HepG2 (cell line): Measurements from ENCODE around the gene METTL27. TPM values are rescaled to one million over a fixed set of nuclear protein-coding genes. Genes with fewer than 3 reads are reported as not detected.

Experiments used
- CREM ChIP-seq, 2 experiments: sonication (generic) in 1 of 2; formaldehyde crosslinking in 1 of 2; IDR thresholded peaks; 2 replicates each; pipeline versions ENCODE4 v1.4.0 to v1.6.1; 2016 to 2020; ENCODE audit warnings: antibody characterized with exemption in 1 of 2, mild to moderate bottlenecking in 1 of 2, missing genetic modification reagents in 1 of 2
- ESRRA ChIP-seq: sonication (generic); formaldehyde crosslinking; IDR thresholded peaks from 2 replicates; pipeline ENCODE4 v1.5.1; 2020; ENCODE audit warnings: mild to moderate bottlenecking, low read depth, missing genetic modification reagents
- FOXA3 ChIP-seq: IDR thresholded peaks from 2 replicates; pipeline ENCODE4 v1.6.1; 2016; ENCODE audit warnings: missing genetic modification reagents, missing compliant biosample characterization
- GATAD2A ChIP-seq: IDR thresholded peaks from 2 replicates; pipeline ENCODE4 v1.6.1; 2016
- HOXA9 ChIP-seq: sonication (generic); formaldehyde crosslinking; IDR thresholded peaks from 2 replicates; pipeline ENCODE4 v1.8.1; 2022; ENCODE audit warnings: missing genetic modification reagents, mild to moderate bottlenecking, moderate library complexity, borderline replicate concordance
- NBN ChIP-seq: fragments of 450-650 bp; conservative IDR thresholded peaks from 2 replicates; pipeline ENCODE4 v1.6.1; 2017
- NFE2L1 ChIP-seq: sonication (generic); formaldehyde crosslinking; IDR thresholded peaks from 2 replicates; pipeline ENCODE4 v1.4.0; 2020; ENCODE audit warnings: missing genetic modification reagents, mild to moderate bottlenecking, borderline replicate concordance
- REPIN1 ChIP-seq: sonication (generic); formaldehyde crosslinking; IDR thresholded peaks from 2 replicates; pipeline ENCODE4 v1.8.0; 2022; ENCODE audit warnings: missing genetic modification reagents, low read depth, mild to moderate bottlenecking, borderline replicate concordance
- SAP130 ChIP-seq: IDR thresholded peaks from 2 replicates; pipeline ENCODE4 v1.6.1; 2016; ENCODE audit warnings: low read depth
- SMAD1 ChIP-seq: sonication (generic); formaldehyde crosslinking; IDR thresholded peaks from 2 replicates; pipeline ENCODE4 v1.4.0; 2020; ENCODE audit warnings: missing genetic modification reagents, low read depth, mild to moderate bottlenecking, borderline replicate concordance
- SP5 ChIP-seq: IDR thresholded peaks from 2 replicates; pipeline ENCODE4 v1.6.1; 2016; ENCODE audit warnings: low read depth, borderline replicate concordance
- TCF7L2 ChIP-seq: IDR thresholded peaks from 2 replicates; pipeline ENCODE4 v1.6.1; 2011; ENCODE audit warnings: mild to moderate bottlenecking, low read depth, low read length, moderate library complexity
- ZFP36 ChIP-seq: fragments of 150-350 bp; IDR thresholded peaks from 2 replicates; pipeline ENCODE4 v1.6.1; 2018; ENCODE audit warnings: borderline replicate concordance, low read length, low read depth; ENCODE audit not compliant: partially characterized antibody
- ZNF333 ChIP-seq: sonication (generic); formaldehyde crosslinking; IDR thresholded peaks from 2 replicates; pipeline ENCODE4 v1.4.0; 2020; ENCODE audit warnings: mild to moderate bottlenecking, missing genetic modification reagents, borderline replicate concordance
- ZNF841 ChIP-seq: sonication (generic); formaldehyde crosslinking; IDR thresholded peaks from 2 replicates; pipeline ENCODE4 v1.8.1; 2023; ENCODE audit warnings: missing genetic modification reagents, borderline replicate concordance
- polyA plus RNA-seq, 8 experiments: library from polyadenylated mRNA; depleted of rRNA in 3 of 8; stranded (reverse) in 7 of 8; unstranded in 1 of 8; fragments of >200 nt; fragmentation: Illumina TruSeq in 4 of 8; extraction: Trizol in 4 of 8; gene quantifications; 2 replicates each; pipeline versions ENCODE4 v1.2.1 to v1.2.3, GENCODE V29; 2011 to 2016; ENCODE audit warnings: low read depth in 4 of 8, missing spikeins in 1 of 8, mixed read lengths in 1 of 8; ENCODE audit not compliant: insufficient read depth in 1 of 8
- total RNA-seq, 5 experiments: library from RNA; depleted of rRNA; stranded (reverse); fragments of >200 nt; fragmentation: Illumina TruSeq; extraction: Trizol; gene quantifications; 2 replicates each; pipeline ENCODE4 v1.2.3, GENCODE V29; 2016; ENCODE audit warnings: low read depth in 1 of 5
- TF ChIP-seq, protein P1 (sequence below): sonication (generic); formaldehyde crosslinking; IDR thresholded peaks from 2 replicates; pipeline ENCODE4 v1.4.0; 2020; ENCODE audit warnings: mild to moderate bottlenecking, missing genetic modification reagents
- TF ChIP-seq, protein P2 (sequence below): sonication (generic); formaldehyde crosslinking; IDR thresholded peaks from 2 replicates; pipeline ENCODE4 v1.4.0; 2020; ENCODE audit warnings: missing genetic modification reagents
- TF ChIP-seq, protein P3 (sequence below): sonication (generic); formaldehyde crosslinking; IDR thresholded peaks from 2 replicates; pipeline ENCODE4 v1.4.0; 2020; ENCODE audit warnings: missing genetic modification reagents; ENCODE audit errors: not compliant biosample characterization
- TF ChIP-seq, protein P4 (sequence below): sonication (generic); formaldehyde crosslinking; IDR thresholded peaks from 2 replicates; pipeline ENCODE4 v1.5.0; 2020; ENCODE audit warnings: missing genetic modification reagents
- TF ChIP-seq, protein P5 (sequence below): sonication (generic); formaldehyde crosslinking; IDR thresholded peaks from 2 replicates; pipeline ENCODE4 v1.8.1; 2023; ENCODE audit warnings: mild to moderate bottlenecking, missing genetic modification reagents, borderline replicate concordance

METTL27 gene
- total and polyA plus RNA-seq, 2 of the 13 experiments (the other 11 are each of a cell fraction or from before 2014, with no cell fraction given): 2.0 to 3.0 TPM

DNA sequence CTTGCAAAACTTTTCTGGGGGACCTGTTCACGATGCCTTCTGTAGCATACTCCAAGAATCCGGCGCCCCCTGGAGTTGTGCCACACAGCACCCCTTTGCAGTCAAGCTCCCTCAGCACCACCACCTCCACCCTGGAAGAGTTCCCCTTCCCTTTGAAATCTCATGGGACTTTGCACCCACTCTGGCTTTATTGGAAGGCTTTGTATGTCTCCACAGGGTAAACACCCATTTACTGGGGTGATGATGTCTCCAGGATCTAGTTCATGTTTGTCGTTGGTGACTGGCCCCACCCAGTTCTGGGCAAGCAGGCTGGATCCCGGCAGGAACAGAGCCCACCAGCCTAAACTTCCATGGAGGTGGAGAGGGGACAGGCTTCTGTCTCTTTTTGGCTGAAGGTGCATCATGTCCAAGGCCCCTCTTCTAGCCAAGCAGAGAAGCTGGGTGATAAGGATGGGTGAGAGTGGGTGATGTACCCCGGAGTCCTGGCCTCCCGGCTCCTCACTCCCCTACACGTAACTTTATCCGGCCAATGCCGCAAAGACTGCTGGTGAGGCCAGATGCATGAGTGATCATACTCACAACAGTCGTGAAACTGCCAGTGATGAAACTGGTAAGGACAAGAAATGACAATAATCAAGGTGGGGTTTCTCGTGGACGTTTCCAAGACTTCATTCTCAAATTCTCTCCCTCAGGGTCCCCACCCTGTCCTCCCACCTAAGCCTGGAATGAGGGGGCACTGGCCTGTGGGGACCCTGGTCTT lies 12.2 kb downstream of the METTL27 start (continued):
- TF ChIP-seq SMAD1 (CRISPR knock-in tag) (0 out of 2 replicates have a peak, but pooled peaks have one; percentile 21), HOXA9 (CRISPR knock-in tag) (no peak), ZNF333 (CRISPR knock-in tag) (no peak), GATAD2A (CRISPR knock-in tag) (peak; percentile 53; the same call in 1 of the 2 replicates), ESRRA (no peak), REPIN1 (CRISPR knock-in tag) (no peak), NFE2L1 (CRISPR knock-in tag) (no peak), SAP130 (CRISPR knock-in tag) (peak; percentile 37), FOXA3 (peak; percentile 75), TCF7L2 (no peak), ZNF841 (CRISPR knock-in tag) (no peak), SP5 (CRISPR knock-in tag) (peak; percentile 55; the same call in 1 of the 2 replicates), CREM (IDR thresholded peaks at IDR 0.05) (peak; percentile 45; the same call in 1 of the 2 replicates), CREM (CRISPR knock-in tag; IDR thresholded peaks at IDR 0.05) (no peak), ZFP36 (no peak), NBN (no peak)
- TF ChIP-seq, protein P1, sequence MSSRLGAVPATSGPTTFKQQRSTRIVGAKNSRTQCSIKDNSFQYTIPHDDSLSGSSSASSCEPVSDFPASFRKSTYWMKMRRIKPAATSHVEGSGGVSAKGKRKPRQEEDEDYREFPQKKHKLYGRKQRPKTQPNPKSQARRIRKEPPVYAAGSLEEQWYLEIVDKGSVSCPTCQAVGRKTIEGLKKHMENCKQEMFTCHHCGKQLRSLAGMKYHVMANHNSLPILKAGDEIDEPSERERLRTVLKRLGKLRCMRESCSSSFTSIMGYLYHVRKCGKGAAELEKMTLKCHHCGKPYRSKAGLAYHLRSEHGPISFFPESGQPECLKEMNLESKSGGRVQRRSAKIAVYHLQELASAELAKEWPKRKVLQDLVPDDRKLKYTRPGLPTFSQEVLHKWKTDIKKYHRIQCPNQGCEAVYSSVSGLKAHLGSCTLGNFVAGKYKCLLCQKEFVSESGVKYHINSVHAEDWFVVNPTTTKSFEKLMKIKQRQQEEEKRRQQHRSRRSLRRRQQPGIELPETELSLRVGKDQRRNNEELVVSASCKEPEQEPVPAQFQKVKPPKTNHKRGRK (CRISPR knock-in tag): no peak
- TF ChIP-seq, protein P2, sequence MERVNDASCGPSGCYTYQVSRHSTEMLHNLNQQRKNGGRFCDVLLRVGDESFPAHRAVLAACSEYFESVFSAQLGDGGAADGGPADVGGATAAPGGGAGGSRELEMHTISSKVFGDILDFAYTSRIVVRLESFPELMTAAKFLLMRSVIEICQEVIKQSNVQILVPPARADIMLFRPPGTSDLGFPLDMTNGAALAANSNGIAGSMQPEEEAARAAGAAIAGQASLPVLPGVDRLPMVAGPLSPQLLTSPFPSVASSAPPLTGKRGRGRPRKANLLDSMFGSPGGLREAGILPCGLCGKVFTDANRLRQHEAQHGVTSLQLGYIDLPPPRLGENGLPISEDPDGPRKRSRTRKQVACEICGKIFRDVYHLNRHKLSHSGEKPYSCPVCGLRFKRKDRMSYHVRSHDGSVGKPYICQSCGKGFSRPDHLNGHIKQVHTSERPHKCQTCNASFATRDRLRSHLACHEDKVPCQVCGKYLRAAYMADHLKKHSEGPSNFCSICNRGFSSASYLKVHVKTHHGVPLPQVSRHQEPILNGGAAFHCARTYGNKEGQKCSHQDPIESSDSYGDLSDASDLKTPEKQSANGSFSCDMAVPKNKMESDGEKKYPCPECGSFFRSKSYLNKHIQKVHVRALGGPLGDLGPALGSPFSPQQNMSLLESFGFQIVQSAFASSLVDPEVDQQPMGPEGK (CRISPR knock-in tag): no peak
- TF ChIP-seq, protein P3, sequence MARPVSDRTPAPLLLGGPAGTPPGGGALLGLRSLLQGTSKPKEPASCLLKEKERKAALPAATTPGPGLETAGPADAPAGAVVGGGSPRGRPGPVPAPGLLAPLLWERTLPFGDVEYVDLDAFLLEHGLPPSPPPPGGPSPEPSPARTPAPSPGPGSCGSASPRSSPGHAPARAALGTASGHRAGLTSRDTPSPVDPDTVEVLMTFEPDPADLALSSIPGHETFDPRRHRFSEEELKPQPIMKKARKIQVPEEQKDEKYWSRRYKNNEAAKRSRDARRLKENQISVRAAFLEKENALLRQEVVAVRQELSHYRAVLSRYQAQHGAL (CRISPR knock-in tag): no peak
- TF ChIP-seq, protein P4, sequence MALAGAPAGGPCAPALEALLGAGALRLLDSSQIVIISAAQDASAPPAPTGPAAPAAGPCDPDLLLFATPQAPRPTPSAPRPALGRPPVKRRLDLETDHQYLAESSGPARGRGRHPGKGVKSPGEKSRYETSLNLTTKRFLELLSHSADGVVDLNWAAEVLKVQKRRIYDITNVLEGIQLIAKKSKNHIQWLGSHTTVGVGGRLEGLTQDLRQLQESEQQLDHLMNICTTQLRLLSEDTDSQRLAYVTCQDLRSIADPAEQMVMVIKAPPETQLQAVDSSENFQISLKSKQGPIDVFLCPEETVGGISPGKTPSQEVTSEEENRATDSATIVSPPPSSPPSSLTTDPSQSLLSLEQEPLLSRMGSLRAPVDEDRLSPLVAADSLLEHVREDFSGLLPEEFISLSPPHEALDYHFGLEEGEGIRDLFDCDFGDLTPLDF: no peak
- TF ChIP-seq, protein P5, sequence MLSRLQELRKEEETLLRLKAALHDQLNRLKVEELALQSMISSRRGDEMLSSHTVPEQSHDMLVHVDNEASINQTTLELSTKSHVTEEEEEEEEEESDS (CRISPR knock-in tag): no peak
